T-helper 9 cell (primary cell): ENCODE measurements around the gene POLR2H.
"Not testable (repeated sequence)": the region's sequence is repeated elsewhere in the genome, so short reads cannot be mapped to it uniquely, and the experiment has no call there.

Source experiments
- DNase-seq: peaks from one replicate; pipeline ENCODE4 v3.0.0-alpha.2; 2020

The POLR2H gene

GRCh38 chr3:184335661-184336546 is 25.6 kb upstream of the POLR2H start:
- DNase-seq = peak; percentile 88

- no peak for DNase-seq
Observed at GRCh38 chr3:184336547-184337398, 24.7 kb upstream of the POLR2H start.

GRCh38 chr3:184337399-184337714 is 24.2 kb upstream of the POLR2H start, which contains the start of gene FAM131A:
Gene FAM131A (plus strand): TSS chr3:184337600. CDS start chr3:184337631, 31 bp downstream.
- no peak for DNase-seq

DNA sequence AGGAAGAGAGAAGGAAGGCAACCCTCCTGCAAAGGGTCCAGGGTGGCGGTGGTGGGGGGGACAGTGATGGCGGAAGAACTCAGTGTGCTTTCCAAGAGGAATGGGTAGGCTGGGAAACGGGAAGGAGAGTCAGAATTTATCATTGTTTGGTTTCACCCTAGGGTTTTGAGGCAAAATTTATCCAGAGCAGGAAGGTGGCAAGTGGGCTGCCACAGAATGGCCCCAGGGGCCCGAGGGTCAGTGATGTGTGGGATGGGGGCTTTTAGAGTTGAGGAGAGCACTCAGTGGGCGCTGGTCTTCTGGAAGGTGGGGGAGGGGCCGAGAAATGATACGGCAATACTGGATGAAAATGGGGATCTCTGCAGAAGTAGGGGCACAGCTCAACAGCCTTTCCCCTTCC is 23.5 kb upstream of the POLR2H start:
- no peak for DNase-seq

- peak; percentile 13 for DNase-seq
Observed at GRCh38 chr3:184338511-184338945, 23.0 kb upstream of the POLR2H start.

- no peak for DNase-seq
Observed at GRCh38 chr3:184339001-184339400, 22.5 kb upstream of the POLR2H start.

- not testable (repeated sequence) for DNase-seq
Observed at GRCh38 chr3:184339451-184340135, 21.9 kb upstream of the POLR2H start.

DNA sequence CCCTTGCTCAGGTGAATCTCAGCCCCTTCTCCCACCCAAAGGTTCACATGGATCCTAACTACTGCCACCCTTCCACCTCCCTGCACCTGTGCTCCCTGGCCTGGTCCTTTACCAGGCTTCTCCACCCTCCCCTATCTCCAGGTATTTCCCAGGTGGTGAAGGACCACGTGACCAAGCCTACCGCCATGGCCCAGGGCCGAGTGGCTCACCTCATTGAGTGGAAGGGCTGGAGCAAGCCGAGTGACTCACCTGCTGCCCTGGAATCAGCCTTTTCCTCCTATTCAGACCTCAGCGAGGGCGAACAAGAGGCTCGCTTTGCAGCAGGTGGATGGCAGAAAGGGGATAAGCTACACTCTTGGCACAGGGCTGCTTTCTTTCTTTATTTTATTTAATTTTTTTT is 19.6 kb upstream of the POLR2H start:
- DNase-seq = no peak

GRCh38 chr3:184343200-184343876 is 18.2 kb upstream of the POLR2H start:
- no peak for DNase-seq

DNA sequence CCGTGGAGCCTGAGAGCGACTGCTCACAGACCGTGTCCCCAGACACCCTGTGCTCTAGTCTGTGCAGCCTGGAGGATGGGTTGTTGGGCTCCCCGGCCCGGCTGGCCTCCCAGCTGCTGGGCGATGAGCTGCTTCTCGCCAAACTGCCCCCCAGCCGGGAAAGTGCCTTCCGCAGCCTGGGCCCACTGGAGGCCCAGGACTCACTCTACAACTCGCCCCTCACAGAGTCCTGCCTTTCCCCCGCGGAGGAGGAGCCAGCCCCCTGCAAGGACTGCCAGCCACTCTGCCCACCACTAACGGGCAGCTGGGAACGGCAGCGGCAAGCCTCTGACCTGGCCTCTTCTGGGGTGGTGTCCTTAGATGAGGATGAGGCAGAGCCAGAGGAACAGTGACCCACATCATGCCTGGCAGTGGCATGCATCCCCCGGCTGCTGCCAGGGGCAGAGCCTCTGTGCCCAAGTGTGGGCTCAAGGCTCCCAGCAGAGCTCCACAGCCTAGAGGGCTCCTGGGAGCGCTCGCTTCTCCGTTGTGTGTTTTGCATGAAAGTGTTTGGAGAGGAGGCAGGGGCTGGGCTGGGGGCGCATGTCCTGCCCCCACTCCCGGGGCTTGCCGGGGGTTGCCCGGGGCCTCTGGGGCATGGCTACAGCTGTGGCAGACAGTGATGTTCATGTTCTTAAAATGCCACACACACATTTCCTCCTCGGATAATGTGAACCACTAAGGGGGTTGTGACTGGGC is 16.8 kb upstream of the POLR2H start:
- no peak for DNase-seq

DNA sequence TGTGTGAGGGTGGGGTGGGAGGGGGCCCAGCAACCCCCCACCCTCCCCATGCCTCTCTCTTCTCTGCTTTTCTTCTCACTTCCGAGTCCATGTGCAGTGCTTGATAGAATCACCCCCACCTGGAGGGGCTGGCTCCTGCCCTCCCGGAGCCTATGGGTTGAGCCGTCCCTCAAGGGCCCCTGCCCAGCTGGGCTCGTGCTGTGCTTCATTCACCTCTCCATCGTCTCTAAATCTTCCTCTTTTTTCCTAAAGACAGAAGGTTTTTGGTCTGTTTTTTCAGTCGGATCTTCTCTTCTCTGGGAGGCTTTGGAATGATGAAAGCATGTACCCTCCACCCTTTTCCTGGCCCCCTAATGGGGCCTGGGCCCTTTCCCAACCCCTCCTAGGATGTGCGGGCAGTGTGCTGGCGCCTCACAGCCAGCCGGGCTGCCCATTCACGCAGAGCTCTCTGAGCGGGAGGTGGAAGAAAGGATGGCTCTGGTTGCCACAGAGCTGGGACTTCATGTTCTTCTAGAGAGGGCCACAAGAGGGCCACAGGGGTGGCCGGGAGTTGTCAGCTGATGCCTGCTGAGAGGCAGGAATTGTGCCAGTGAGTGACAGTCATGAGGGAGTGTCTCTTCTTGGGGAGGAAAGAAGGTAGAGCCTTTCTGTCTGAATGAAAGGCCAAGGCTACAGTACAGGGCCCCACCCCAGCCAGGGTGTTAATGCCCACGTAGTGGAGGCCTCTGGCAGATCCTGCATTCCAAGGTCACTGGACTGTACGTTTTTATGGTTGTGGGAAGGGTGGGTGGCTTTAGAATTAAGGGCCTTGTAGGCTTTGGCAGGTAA is 16.0 kb upstream of the POLR2H start:
- no peak for DNase-seq

DNA sequence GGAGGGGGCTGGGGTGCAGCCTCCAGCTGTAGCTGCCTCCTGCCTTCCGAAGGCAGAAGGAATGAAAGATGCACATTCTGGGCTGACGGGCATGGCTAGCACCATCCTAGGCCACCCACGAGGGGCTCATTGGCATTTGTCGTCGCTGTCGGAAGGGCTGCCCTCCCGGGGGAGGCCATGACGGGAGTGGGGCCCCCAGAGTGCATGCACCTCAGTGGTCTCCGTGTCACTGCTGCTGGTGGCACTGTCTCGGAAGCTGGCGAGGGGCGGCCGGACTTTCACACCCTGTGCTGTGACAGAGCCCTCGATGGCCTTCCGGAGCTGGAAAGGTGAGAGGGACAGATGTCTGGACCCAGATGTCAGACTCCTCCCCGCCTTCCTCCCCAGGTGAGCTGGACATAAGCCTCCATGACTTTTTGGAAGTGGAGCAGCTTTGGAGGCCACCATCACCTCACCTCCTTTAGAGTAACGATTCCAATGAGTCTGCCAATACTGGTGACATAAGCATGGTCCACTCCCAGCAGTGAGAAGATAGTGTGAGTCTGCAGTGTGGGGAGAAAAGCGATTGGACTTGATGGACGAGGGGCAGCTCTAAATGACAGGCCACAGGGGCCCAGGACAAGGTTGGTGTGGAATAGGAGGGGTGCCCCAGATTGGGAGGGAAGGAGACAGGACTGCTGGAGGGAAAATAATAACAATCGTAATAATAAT is 14.9 kb upstream of the POLR2H start:
- DNase-seq = no peak

DNA sequence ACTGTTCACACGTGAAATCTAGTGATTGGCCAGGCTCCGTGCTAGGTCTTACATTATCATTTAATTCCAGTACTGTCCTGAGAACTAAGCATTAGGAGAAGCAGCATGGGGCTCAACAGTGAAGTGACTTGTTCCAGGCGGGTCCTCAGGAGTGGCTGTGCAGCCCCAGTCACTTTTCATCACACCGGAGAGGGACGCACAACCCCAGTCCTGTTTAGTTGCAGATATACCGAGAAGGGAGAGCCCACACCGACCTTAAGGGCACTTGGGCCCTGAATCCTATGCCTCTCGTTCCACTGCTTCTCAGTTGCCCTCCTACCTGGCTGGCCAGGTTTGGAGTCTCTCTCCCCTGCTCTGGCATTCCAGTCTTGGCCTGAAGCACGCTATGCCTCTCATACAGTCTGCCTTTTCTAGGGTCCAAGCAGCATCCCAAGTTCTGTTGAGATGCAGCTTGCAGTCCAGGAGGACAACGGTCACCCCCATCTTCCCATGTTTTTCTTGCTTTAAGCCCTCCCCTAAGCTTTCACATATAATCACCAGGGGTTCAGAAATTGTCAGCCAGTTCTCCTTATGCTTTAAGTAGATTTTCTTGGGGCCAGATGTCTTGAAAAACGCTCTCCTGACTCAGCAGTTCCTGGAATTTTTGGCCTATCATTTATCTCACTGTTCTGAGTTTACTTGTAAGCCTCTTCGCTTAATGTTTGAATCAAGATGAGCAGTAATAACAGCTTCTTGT is 14.0 kb upstream of the POLR2H start:
- DNase-seq = no peak

DNA sequence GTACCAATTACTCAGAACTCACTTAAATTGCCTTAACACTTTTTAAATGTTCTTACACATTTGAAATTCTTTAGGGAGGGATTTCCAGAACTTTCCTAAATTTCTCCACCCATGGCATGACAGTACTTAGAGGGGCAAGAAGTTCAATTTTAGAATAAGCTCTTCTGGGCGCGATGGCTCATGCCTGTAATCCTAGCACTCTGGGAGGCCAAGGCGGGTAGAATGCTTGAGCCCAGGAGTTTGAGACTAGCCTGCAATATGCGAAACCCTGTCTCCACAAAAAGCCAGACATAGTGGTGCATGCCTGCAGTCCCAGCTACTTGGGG is 13.5 kb upstream of the POLR2H start:
- no peak for DNase-seq

GRCh38 chr3:184349563-184350470 is 11.7 kb upstream of the POLR2H start:
- no peak for DNase-seq

DNA sequence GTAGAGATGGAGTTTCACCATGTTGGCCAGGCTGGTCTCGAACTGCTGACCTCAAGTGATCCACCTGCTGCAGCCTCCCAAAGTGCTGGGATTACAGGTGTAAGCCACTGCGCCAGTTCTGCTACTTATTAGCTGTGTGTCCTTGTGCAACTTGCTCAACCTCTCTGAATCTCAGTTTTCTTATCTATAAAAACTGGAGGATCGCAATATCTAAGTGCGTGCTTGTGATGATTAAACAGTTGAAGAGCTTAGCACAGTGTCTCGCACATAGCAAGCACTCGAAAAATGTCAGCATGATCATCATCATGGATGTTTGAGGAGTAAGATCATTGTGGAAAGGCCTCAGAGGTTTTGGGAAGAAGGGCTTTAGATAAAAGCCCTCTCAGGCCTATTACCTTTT is 10.9 kb upstream of the POLR2H start:
- no peak for DNase-seq

- no peak for DNase-seq
Observed at GRCh38 chr3:184351511-184352148, 9.9 kb upstream of the POLR2H start.

- no peak for DNase-seq
Observed at GRCh38 chr3:184352149-184352785, 9.2 kb upstream of the POLR2H start.
